OCI-LY1 (cell line): ENCODE results near the gene GJC1.

Source experiments
- H2AFZ ChIP-seq: fragments of 200-600 bp; sonication (generic), shearing (Covaris generic); 2 replicates; pipeline ENCODE4 v1.6.0; 2014; ENCODE audit warnings: antibody characterized with exemption, mild to moderate bottlenecking, low read length
- H3F3A ChIP-seq: fragments of 200-600 bp; sonication (generic), shearing (Covaris generic); 2 replicates; pipeline ENCODE4 v1.6.0; 2014; ENCODE audit warnings: mild to moderate bottlenecking, antibody characterized with exemption, low read length, moderate library complexity; ENCODE audit not compliant: insufficient read depth
- H3K27ac ChIP-seq: fragments of 200-600 bp; sonication (generic); 2 replicates; pipeline ENCODE4 v1.5.1; 2014; ENCODE audit warnings: low read length, mixed run types, mild to moderate bottlenecking, low read depth; ENCODE audit not compliant: poor library complexity, severe bottlenecking
- H3K27me3 ChIP-seq: fragments of 200-600 bp; sonication (generic); 2 replicates; pipeline ENCODE4 v1.6.0; 2014; ENCODE audit warnings: antibody characterized with exemption, mild to moderate bottlenecking, low read length, moderate library complexity; ENCODE audit not compliant: insufficient read depth
- H3K36me3 ChIP-seq: fragments of 200-600 bp; sonication (generic); 2 replicates; pipeline ENCODE4 v1.6.1; 2014; ENCODE audit warnings: mild to moderate bottlenecking, antibody characterized with exemption, low read length, moderate library complexity, mixed read lengths; ENCODE audit not compliant: insufficient read depth
- H3K4me1 ChIP-seq: fragments of 200-600 bp; sonication (generic); 2 replicates; pipeline ENCODE4 v1.5.1; 2014; ENCODE audit warnings: mild to moderate bottlenecking, low read length, moderate library complexity; ENCODE audit not compliant: insufficient read depth, severe bottlenecking
- H3K4me2 ChIP-seq: fragments of 200-600 bp; sonication (generic), shearing (Covaris generic); 2 replicates; pipeline ENCODE4 v1.6.1; 2014; ENCODE audit warnings: low read length
- H3K4me3 ChIP-seq: fragments of 200-600 bp; sonication (generic); 2 replicates; pipeline ENCODE4 v1.5.1; 2014; ENCODE audit warnings: low read length, low read depth, mild to moderate bottlenecking, mixed read lengths; ENCODE audit not compliant: poor library complexity, severe bottlenecking
- H3K79me2 ChIP-seq: fragments of 200-600 bp; shearing (Covaris generic); 2 replicates; pipeline ENCODE4 v1.6.1; 2016; ENCODE audit warnings: mixed run types, low read length, mixed read lengths; ENCODE audit not compliant: insufficient read depth
- H3K9ac ChIP-seq: fragments of 200-600 bp; sonication (generic), shearing (Covaris generic); 2 replicates; pipeline ENCODE4 v1.6.1; 2014; ENCODE audit warnings: mild to moderate bottlenecking, low read length, mixed read lengths
- H3K9me2 ChIP-seq: fragments of 200-600 bp; sonication (generic), shearing (Covaris generic); 2 replicates; pipeline ENCODE4 v1.6.1; 2014; ENCODE audit warnings: low read depth, mild to moderate bottlenecking, low read length, mixed read lengths
- H3K9me3 ChIP-seq: fragments of 200-600 bp; shearing (Covaris generic); 2 replicates; pipeline ENCODE4 v1.6.1; 2014; ENCODE audit warnings: low read length, mixed read lengths
- H4K20me1 ChIP-seq: fragments of 200-600 bp; sonication (generic), shearing (Covaris generic); 2 replicates; pipeline ENCODE4 v1.6.0; 2016; ENCODE audit warnings: mild to moderate bottlenecking, low read length; ENCODE audit not compliant: insufficient read depth
- CTCF ChIP-seq: fragments of 200-600 bp; sonication (generic), shearing (Covaris generic); IDR thresholded peaks from 2 replicates; pipeline ENCODE4 v1.5.1; 2017; ENCODE audit warnings: mild to moderate bottlenecking, antibody characterized with exemption, low read length, moderate library complexity, mixed read lengths
- EZH2 ChIP-seq: fragments of 200-600 bp; sonication (generic), shearing (Covaris generic); IDR thresholded peaks from 2 replicates; pipeline ENCODE4 v1.8.0; 2017; ENCODE audit warnings: borderline replicate concordance, mixed run types, mild to moderate bottlenecking, antibody characterized with exemption, low read length, moderate library complexity, mixed read lengths

GJC1 gene

GRCh38 chr17:44844390-44844830, 14.3 kb upstream of the GJC1 start:
- Histone ChIP-seq H3K4me1 (no peaks in the 10 kb centered on the region), H3K4me2 (no peak overlapping the region), H3K27ac (no peak overlapping the region), H3K36me3 (no peaks in the 10 kb centered on the region), H3K9me3 (no peaks in the 10 kb centered on the region), H3K27me3 (no peaks in the 10 kb centered on the region), H3K9ac (no peak overlapping the region), H3K9me2 (no peaks in the 10 kb centered on the region), H4K20me1 (no peaks in the 10 kb centered on the region), H2AFZ (no peak overlapping the region), H3F3A (no peaks in the 10 kb centered on the region), H3K4me3 (no peak overlapping the region), H3K79me2 (no peaks in the 10 kb centered on the region)
- TF ChIP-seq EZH2 (no peak), CTCF (no peak)

GRCh38 chr17:44842748-44843147, 12.7 kb upstream of the GJC1 start:
- Histone ChIP-seq H3K79me2 (no peaks in the 10 kb centered on the region), H3K4me2 (no peak overlapping the region), H3K27me3 (no peaks in the 10 kb centered on the region), H3K9me2 (no peaks in the 10 kb centered on the region), H3K27ac (no peak overlapping the region), H3F3A (no peaks in the 10 kb centered on the region), H3K36me3 (no peaks in the 10 kb centered on the region), H3K9ac (no peak overlapping the region), H3K4me1 (no peaks in the 10 kb centered on the region), H3K4me3 (no peak overlapping the region), H3K9me3 (no peaks in the 10 kb centered on the region), H4K20me1 (no peaks in the 10 kb centered on the region), H2AFZ (no peak overlapping the region)
- no peak for TF ChIP-seq CTCF
- TF ChIP-seq EZH2: no peak

GRCh38 chr17:44840936-44841335, 10.8 kb upstream of the GJC1 start:
- TF ChIP-seq EZH2 (no peak), CTCF (no peak)
- Histone ChIP-seq H3K9me3 (no peaks in the 10 kb centered on the region), H3K9ac (no peak overlapping the region), H3K4me2 (no peak overlapping the region), H3K79me2 (no peaks in the 10 kb centered on the region), H3F3A (no peaks in the 10 kb centered on the region), H3K27me3 (no peaks in the 10 kb centered on the region), H3K36me3 (no peaks in the 10 kb centered on the region), H3K4me1 (no peaks in the 10 kb centered on the region), H3K4me3 (no peak overlapping the region), H2AFZ (no peak overlapping the region), H3K27ac (no peak overlapping the region), H4K20me1 (no peaks in the 10 kb centered on the region), H3K9me2 (no peaks in the 10 kb centered on the region)
